Measurements from ENCODE around the gene TNRC6C. TPM values are rescaled to one million over a fixed set of nuclear protein-coding genes. Genes with fewer than 3 reads are reported as not detected.

TNRC6C gene
- total RNA-seq, 1 experiment from 2014 or later = 9.6 TPM

DNA sequence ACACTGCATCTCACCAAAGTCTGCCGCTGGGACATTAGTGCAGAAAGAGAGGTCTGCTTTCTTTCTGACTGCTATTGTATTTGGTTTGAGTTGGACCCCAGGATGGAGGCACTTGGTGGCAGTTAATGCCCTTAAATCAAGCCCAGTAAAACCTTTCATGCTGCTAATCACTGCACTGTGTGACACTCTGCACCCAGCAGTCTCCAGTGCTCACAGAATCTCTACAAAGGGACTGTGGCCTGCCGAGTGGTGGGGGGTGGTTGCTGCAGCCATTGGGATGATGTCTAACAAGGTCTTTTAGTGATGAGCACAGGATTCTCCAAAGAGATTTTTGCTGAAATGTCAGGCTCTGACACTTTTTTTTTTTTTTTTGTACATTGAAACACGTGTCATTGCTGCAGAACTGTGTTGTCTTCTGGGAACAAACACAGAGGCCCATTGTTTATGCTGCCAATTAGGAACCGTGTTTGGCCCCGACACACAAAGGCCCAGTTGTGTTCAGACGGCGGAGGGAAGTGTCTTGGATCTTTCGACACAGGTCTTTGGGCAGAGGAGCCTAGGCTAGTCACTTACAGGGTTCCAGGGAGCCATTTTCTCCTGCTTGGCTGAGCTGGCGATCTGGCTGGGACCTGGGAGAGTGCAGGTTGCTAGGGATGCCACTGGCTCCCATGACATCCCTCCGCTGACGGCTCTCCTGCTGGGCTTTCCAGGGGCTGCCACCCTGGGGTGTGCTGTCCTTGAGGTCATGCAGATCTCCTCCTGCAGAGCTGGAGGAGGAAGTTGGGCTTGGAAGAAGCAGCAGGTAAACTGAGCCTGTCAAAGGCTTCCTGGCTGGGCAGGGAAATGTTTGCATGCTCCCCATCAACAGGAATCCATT lies 16.2 kb upstream of the TNRC6C start:
- peaks cover 21% of the 10 kb centered on the region for H3K4me1 ChIP-seq (replicated peaks)
- no peak overlapping the region for H3K4me3 ChIP-seq
- no peak for DNase-seq (ENCODE audit: low read depth in 1 of 2, low spot score in 2 of 2)

DNA sequence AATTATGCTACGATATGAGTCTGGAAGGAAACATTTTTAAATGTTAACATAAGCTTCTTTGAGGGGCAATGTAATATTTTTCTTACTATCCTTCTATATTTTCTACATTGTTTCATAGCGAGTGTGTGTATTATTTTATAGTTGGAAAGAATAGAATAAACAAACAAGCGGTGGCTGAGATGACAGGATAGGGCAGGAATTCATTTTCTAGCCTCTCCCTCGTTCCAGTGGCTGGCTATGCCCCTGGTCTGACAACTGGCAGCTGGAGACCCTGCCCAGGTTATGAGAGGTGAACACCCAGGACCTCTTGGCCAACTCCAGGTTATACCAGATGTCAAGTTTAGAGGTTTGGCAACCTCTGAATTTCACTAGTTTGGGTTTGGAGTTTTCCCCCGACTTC lies 14.5 kb upstream of the TNRC6C start:
- no peak for DNase-seq (ENCODE audit: low read depth in 1 of 2, low spot score in 2 of 2)
- H3K27me3 ChIP-seq (replicated peaks) = peaks cover 10% of the 10 kb centered on the region; the same call in 1 of the 2 replicates
- no peaks in the 10 kb centered on the region for H3K36me3 ChIP-seq
- H3K9me3 ChIP-seq (replicated peaks) = peaks cover 5% of the 10 kb centered on the region; the same call in 1 of the 2 replicates
- H3K4me3 ChIP-seq = no peak overlapping the region
- no peak overlapping the region for H3K27ac ChIP-seq
- peaks cover 24% of the 10 kb centered on the region for H3K4me1 ChIP-seq (replicated peaks)

More for the DNA sequence above, 16.2 kb upstream of the TNRC6C start:
- H3K36me3 ChIP-seq = no peaks in the 10 kb centered on the region
- H3K27ac ChIP-seq = no peak overlapping the region
- peaks cover 10% of the 10 kb centered on the region; the same call in 1 of the 2 replicates for H3K27me3 ChIP-seq (replicated peaks)
- peaks cover 5% of the 10 kb centered on the region; the same call in 1 of the 2 replicates for H3K9me3 ChIP-seq (replicated peaks)

GRCh38 chr17:77944390-77945222 lies 13.9 kb upstream of the TNRC6C start:
- Histone ChIP-seq H3K4me1 (replicated peaks) (peaks cover 24% of the 10 kb centered on the region), H3K27ac (no peak overlapping the region), H3K27me3 (replicated peaks) (peaks cover 10% of the 10 kb centered on the region; the same call in 1 of the 2 replicates), H3K9me3 (replicated peaks) (peaks cover 5% of the 10 kb centered on the region; the same call in 1 of the 2 replicates), H3K36me3 (no peaks in the 10 kb centered on the region), H3K4me3 (no peak overlapping the region)
- DNase-seq (ENCODE audit: low read depth in 1 of 2, low spot score in 2 of 2) = no peak

GRCh38 chr17:77946900-77947645 lies 11.4 kb upstream of the TNRC6C start:
- Histone ChIP-seq H3K36me3 (no peaks in the 10 kb centered on the region), H3K4me1 (replicated peaks) (peaks cover 24% of the 10 kb centered on the region), H3K4me3 (no peak overlapping the region), H3K27ac (no peak overlapping the region), H3K27me3 (replicated peaks) (peaks cover 6% of the 10 kb centered on the region), H3K9me3 (replicated peaks) (peaks cover 5% of the 10 kb centered on the region; the same call in 1 of the 2 replicates)
- DNase-seq (ENCODE audit: low read depth in 1 of 2, low spot score in 2 of 2) = no peak

DNA sequence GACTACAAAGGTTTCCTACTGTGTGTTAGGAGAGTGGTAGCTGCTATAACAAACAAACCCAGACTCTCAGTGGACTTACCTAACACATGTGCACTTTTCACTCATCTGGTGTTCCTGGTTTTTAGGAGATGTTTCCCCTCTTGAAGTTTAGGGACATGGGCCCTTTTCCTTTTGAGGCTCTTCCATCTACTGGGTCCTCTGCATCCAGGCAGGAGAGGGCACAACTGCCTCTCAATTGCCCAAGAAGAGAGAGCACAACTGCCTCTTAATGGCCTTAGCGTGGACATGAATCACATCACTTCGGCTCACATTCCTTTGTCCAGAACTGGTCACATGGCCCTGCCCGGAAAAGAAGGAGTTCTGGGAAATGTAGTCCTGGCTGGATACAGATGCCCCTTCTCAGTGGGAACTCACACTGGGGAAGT lies 9.8 kb upstream of the TNRC6C start:
- Histone ChIP-seq H3K27me3 (replicated peaks) (peaks cover 9% of the 10 kb centered on the region), H3K9me3 (replicated peaks) (peaks cover 5% of the 10 kb centered on the region; the same call in 1 of the 2 replicates), H3K4me1 (replicated peaks) (peaks cover 12% of the 10 kb centered on the region), H3K36me3 (no peaks in the 10 kb centered on the region), H3K4me3 (no peak overlapping the region), H3K27ac (no peak overlapping the region)
- DNase-seq (ENCODE audit: low read depth in 1 of 2, low spot score in 2 of 2) = peak in 1 of 2 experiments; percentile 42

GRCh38 chr17:77951123-77951522 lies 7.4 kb upstream of the TNRC6C start:
- H3K4me1 ChIP-seq (replicated peaks) = peaks cover 3% of the 10 kb centered on the region; the same call in 1 of the 2 replicates
- no peak for DNase-seq (ENCODE audit: low read depth in 1 of 2, low spot score in 2 of 2)
- peaks cover 23% of the 10 kb centered on the region for H3K27me3 ChIP-seq (replicated peaks)

GRCh38 chr17:77952368-77952767 lies 6.1 kb upstream of the TNRC6C start:
- peaks cover 3% of the 10 kb centered on the region; the same call in 1 of the 2 replicates for H3K4me1 ChIP-seq (replicated peaks)
- peaks cover 2% of the 10 kb centered on the region; the same call in 1 of the 2 replicates for H3K9me3 ChIP-seq (replicated peaks)
- no peak overlapping the region for H3K4me3 ChIP-seq
- no peaks in the 10 kb centered on the region for H3K36me3 ChIP-seq
- no peak overlapping the region for H3K27ac ChIP-seq
- H3K27me3 ChIP-seq (replicated peaks) = peaks cover 33% of the 10 kb centered on the region
- DNase-seq (ENCODE audit: low read depth in 1 of 2, low spot score in 2 of 2) = no peak

More at GRCh38 chr17:77951123-77951522, 7.4 kb upstream of the TNRC6C start:
- no peak overlapping the region for H3K27ac ChIP-seq
- no peaks in the 10 kb centered on the region for H3K36me3 ChIP-seq
- H3K4me3 ChIP-seq = no peak overlapping the region
- peaks cover 5% of the 10 kb centered on the region; the same call in 1 of the 2 replicates for H3K9me3 ChIP-seq (replicated peaks)

- H3K27me3 ChIP-seq (replicated peaks) = peaks cover 28% of the 10 kb centered on the region
- no peaks in the 10 kb centered on the region; the same call in 1 of the 2 replicates for H3K36me3 ChIP-seq
- peaks cover 19% of the 10 kb centered on the region for H3K4me1 ChIP-seq (replicated peaks)
- no peak for DNase-seq (ENCODE audit: low read depth in 1 of 2, low spot score in 2 of 2)
- H3K27ac ChIP-seq = no peak overlapping the region
- H3K9me3 ChIP-seq (replicated peaks) = peaks cover 12% of the 10 kb centered on the region; the same call in 1 of the 2 replicates
- peak overlapping the region; percentile 86 for H3K4me3 ChIP-seq
These were observed 1.2 kb upstream of the TNRC6C start for GRCh38 chr17:77957235-77957856.

- peaks cover 28% of the 10 kb centered on the region for H3K27me3 ChIP-seq (replicated peaks)
- peaks cover 25% of the 10 kb centered on the region for H3K4me1 ChIP-seq (replicated peaks)
- no peaks in the 10 kb centered on the region; the same call in 1 of the 2 replicates for H3K36me3 ChIP-seq
- H3K4me3 ChIP-seq = peak overlapping the region; percentile 86
- no peak overlapping the region for H3K27ac ChIP-seq
- DNase-seq (ENCODE audit: low read depth in 1 of 2, low spot score in 2 of 2) = no peak
- peaks cover 12% of the 10 kb centered on the region; the same call in 1 of the 2 replicates for H3K9me3 ChIP-seq (replicated peaks)
These were observed 218 bp downstream of the TNRC6C start for GRCh38 chr17:77958716-77959125.

DNA sequence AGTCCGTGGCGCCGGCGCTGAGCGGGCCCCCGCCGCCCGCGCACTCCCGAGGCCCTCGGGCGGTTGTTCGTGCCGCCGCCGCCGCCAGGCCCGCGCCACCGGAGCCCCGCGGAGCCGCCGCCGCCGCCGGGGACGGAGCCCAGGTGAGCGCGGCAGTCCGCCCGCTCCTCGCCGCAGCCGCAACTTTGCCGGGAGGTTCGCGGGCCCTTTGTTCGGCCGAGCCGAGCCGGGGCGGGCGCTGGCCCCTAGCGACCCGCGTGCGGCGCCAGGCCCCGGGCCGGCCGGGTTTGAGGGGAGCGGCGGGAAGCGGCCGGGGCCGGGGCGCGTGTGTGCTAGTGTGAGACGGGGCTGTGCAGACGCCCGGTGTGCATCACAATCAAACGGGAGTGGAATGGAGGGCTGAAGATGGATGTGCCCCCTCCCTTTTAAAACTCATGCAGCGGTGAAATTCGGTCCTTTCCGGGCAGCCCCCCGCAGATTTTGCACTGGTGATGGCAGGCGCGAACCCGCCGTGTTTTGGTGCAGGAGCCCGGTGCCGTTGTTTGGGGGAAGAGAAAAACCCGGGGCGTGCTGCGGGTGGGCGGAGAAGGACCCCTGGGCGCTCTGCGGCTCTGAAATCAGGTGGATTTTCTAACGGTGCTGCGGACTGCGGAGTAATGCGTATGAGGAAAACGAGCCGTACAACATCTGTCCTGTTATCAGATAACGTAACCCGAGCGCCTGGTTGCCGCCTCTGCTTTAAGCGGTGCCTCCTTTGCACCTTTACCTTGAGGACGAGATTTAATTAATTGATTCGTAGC lies 823 bp downstream of the TNRC6C start:
- Histone ChIP-seq H3K36me3 (no peaks in the 10 kb centered on the region; the same call in 1 of the 2 replicates), H3K4me3 (peak overlapping the region; percentile 86), H3K9me3 (replicated peaks) (peaks cover 12% of the 10 kb centered on the region; the same call in 1 of the 2 replicates), H3K27me3 (replicated peaks) (peaks cover 28% of the 10 kb centered on the region), H3K4me1 (replicated peaks) (peaks cover 27% of the 10 kb centered on the region), H3K27ac (no peak overlapping the region)
- DNase-seq (ENCODE audit: low read depth in 1 of 2, low spot score in 2 of 2) = peak; percentile 33 to 46

DNA sequence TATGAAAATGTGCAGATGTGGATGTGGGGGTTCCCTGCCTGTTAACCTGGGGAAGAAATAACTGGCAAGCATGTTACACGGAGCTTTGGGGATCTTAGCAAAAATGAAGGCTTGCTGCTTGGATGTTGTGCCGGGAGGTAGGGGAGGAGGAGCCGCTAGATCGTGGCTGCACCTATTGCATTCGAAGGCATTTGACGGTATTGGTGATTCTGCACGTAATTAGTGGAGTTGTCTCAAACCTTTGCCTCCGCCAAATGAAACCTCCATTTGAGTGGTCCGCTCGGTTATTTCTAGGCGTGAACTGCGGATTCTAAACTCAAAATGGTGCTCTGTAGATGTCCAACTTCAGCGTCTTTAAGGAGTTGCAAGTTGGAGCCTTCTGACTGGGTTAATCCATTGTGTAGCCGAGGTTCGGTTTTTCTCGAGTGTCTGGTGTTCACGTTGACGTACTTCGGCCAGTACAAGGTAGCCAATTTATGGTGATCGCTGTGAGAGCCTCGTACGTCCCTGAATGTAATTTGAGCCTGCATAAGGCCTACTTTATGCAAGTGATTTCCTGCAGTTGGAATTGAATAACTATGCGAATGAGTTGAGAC lies 1.5 kb downstream of the TNRC6C start:
- DNase-seq (ENCODE audit: low read depth in 1 of 2, low spot score in 2 of 2) = no peak
- H3K9me3 ChIP-seq (replicated peaks) = peaks cover 12% of the 10 kb centered on the region; the same call in 1 of the 2 replicates
- no peak overlapping the region for H3K27ac ChIP-seq

More for the DNA sequence above, 1.5 kb downstream of the TNRC6C start:
- Histone ChIP-seq H3K4me1 (replicated peaks) (peaks cover 27% of the 10 kb centered on the region), H3K36me3 (no peaks in the 10 kb centered on the region; the same call in 1 of the 2 replicates), H3K4me3 (peak overlapping the region; percentile 86), H3K27me3 (replicated peaks) (peaks cover 24% of the 10 kb centered on the region)
